HEK293 (cell line): Measurements from ENCODE around the gene BBIP1.
A peak's percentile ranks its signal among the peaks of the same experiment; 100 is the strongest.

Source experiments
- CTCF ChIP-seq: fragments of 450-650 bp; formaldehyde crosslinking; IDR thresholded peaks from 2 replicates; pipeline ENCODE4 v1.5.1; 2016; ENCODE audit warnings: missing biosample characterization, missing genetic modification characterization
- FEZF1 ChIP-seq: fragments of 450-650 bp; formaldehyde crosslinking; IDR thresholded peaks from 2 replicates; pipeline ENCODE4 v1.5.1; 2016; ENCODE audit warnings: missing biosample characterization, missing genetic modification characterization
- GLI4 ChIP-seq: fragments of 450-650 bp; formaldehyde crosslinking; IDR thresholded peaks from 2 replicates; pipeline ENCODE4 v1.5.1; 2016; ENCODE audit warnings: missing biosample characterization, missing genetic modification characterization
- HIC1 ChIP-seq: fragments of 450-650 bp; formaldehyde crosslinking; IDR thresholded peaks from 2 replicates; pipeline ENCODE4 v1.5.1; 2016; ENCODE audit warnings: missing biosample characterization, missing genetic modification characterization
- KLF1 ChIP-seq: fragments of 450-650 bp; formaldehyde crosslinking; IDR thresholded peaks from 2 replicates; pipeline ENCODE4 v1.5.1; 2016; ENCODE audit warnings: missing biosample characterization, missing genetic modification characterization
- KLF9 ChIP-seq: fragments of 450-650 bp; formaldehyde crosslinking; IDR thresholded peaks from 2 replicates; pipeline ENCODE4 v1.5.1; 2016; ENCODE audit warnings: missing biosample characterization, missing genetic modification characterization, low read depth
- OVOL3 ChIP-seq: fragments of 450-650 bp; formaldehyde crosslinking; IDR thresholded peaks from 2 replicates; pipeline ENCODE4 v1.5.1; 2016; ENCODE audit warnings: missing biosample characterization, missing genetic modification characterization
- PRDM2 ChIP-seq: fragments of 450-650 bp; formaldehyde crosslinking; IDR thresholded peaks from 2 replicates; pipeline ENCODE4 v1.5.1; 2016; ENCODE audit warnings: missing biosample characterization, missing genetic modification characterization, borderline replicate concordance
- RBAK ChIP-seq: fragments of 450-650 bp; formaldehyde crosslinking; IDR thresholded peaks from 2 replicates; pipeline ENCODE4 v1.5.1; 2016; ENCODE audit warnings: missing biosample characterization, missing genetic modification characterization
- TRIM28 ChIP-seq: IDR thresholded peaks from 2 replicates; pipeline ENCODE4 v1.6.1; 2011; ENCODE audit warnings: low read length, control low read depth, borderline replicate concordance
- ZBTB20 ChIP-seq: fragments of 450-650 bp; formaldehyde crosslinking; IDR thresholded peaks from 2 replicates; pipeline ENCODE4 v1.5.1; 2016; ENCODE audit warnings: missing biosample characterization, missing genetic modification characterization
- ZBTB26 ChIP-seq: fragments of 450-650 bp; formaldehyde crosslinking; optimal IDR thresholded peaks from 2 replicates; pipeline ENCODE3; 2016; ENCODE audit warnings: missing biosample characterization, mild to moderate bottlenecking, missing genetic modification characterization
- ZBTB6 ChIP-seq: fragments of 450-650 bp; formaldehyde crosslinking; IDR thresholded peaks from 2 replicates; pipeline ENCODE4 v1.5.1; 2017; ENCODE audit warnings: missing biosample characterization, missing genetic modification characterization
- ZFP3 ChIP-seq: fragments of 450-650 bp; formaldehyde crosslinking; IDR thresholded peaks from 2 replicates; pipeline ENCODE4 v1.5.1; 2016; ENCODE audit warnings: low read depth, missing biosample characterization, missing genetic modification characterization
- ZFP37 ChIP-seq: fragments of 450-650 bp; formaldehyde crosslinking; IDR thresholded peaks from 2 replicates; pipeline ENCODE4 v1.5.1; 2016; ENCODE audit warnings: missing biosample characterization, missing genetic modification characterization
- ZIC2 ChIP-seq: fragments of 450-650 bp; formaldehyde crosslinking; IDR thresholded peaks from 2 replicates; pipeline ENCODE4 v1.5.1; 2016; ENCODE audit warnings: missing biosample characterization, missing genetic modification characterization
- ZNF138 ChIP-seq: fragments of 450-650 bp; formaldehyde crosslinking; IDR thresholded peaks from 2 replicates; pipeline ENCODE4 v1.5.1; 2016; ENCODE audit warnings: missing biosample characterization, missing genetic modification characterization, borderline replicate concordance
- ZNF175 ChIP-seq: fragments of 450-650 bp; formaldehyde crosslinking; IDR thresholded peaks from 2 replicates; pipeline ENCODE4 v1.5.1; 2016; ENCODE audit warnings: missing biosample characterization, missing genetic modification characterization
- ZNF19 ChIP-seq: fragments of 450-650 bp; formaldehyde crosslinking; IDR thresholded peaks from 2 replicates; pipeline ENCODE4; 2016; ENCODE audit warnings: missing biosample characterization, missing genetic modification characterization, low read depth
- ZNF391 ChIP-seq: fragments of 450-650 bp; formaldehyde crosslinking; IDR thresholded peaks from 2 replicates; pipeline ENCODE4 v1.5.1; 2016; ENCODE audit warnings: low read depth, missing biosample characterization, missing genetic modification characterization, borderline replicate concordance
- ZNF544 ChIP-seq: fragments of 450-650 bp; formaldehyde crosslinking; IDR thresholded peaks from 2 replicates; pipeline ENCODE4 v1.5.0; 2017; ENCODE audit warnings: missing biosample characterization, missing genetic modification characterization
- ZNF610 ChIP-seq: fragments of 450-650 bp; formaldehyde crosslinking; IDR thresholded peaks from 2 replicates; pipeline ENCODE4 v1.5.1; 2016; ENCODE audit warnings: missing biosample characterization, missing genetic modification characterization, borderline replicate concordance
- ZNF621 ChIP-seq: fragments of 450-650 bp; formaldehyde crosslinking; IDR thresholded peaks from 2 replicates; pipeline ENCODE4 v1.5.1; 2017; ENCODE audit warnings: missing biosample characterization, missing genetic modification characterization
- ZNF629 ChIP-seq: fragments of 450-650 bp; formaldehyde crosslinking; IDR thresholded peaks from 2 replicates; pipeline ENCODE4 v1.5.1; 2017; ENCODE audit warnings: missing biosample characterization, missing genetic modification characterization
- ZNF664 ChIP-seq: fragments of 450-650 bp; formaldehyde crosslinking; IDR thresholded peaks from 2 replicates; pipeline ENCODE4 v1.5.1; 2016; ENCODE audit warnings: missing biosample characterization, missing genetic modification characterization
- ZNF701 ChIP-seq: fragments of 450-650 bp; formaldehyde crosslinking; IDR thresholded peaks from 2 replicates; pipeline ENCODE4 v1.5.1; 2016; ENCODE audit warnings: missing biosample characterization, missing genetic modification characterization
- ZNF76 ChIP-seq: fragments of 450-650 bp; formaldehyde crosslinking; IDR thresholded peaks from 2 replicates; pipeline ENCODE4; 2016; ENCODE audit warnings: low read depth, missing biosample characterization, missing genetic modification characterization, borderline replicate concordance
- ZNF843 ChIP-seq: fragments of 450-650 bp; formaldehyde crosslinking; IDR thresholded peaks from 2 replicates; pipeline ENCODE4 v1.5.1; 2016; ENCODE audit warnings: missing biosample characterization, missing genetic modification characterization

The BBIP1 gene

GRCh38 chr10:110916554-110917346, 2.2 kb downstream of the BBIP1 start (continued):
- TF ChIP-seq ZNF138 (tag by site-specific recombination) = no peak
- peak; percentile 96 for TF ChIP-seq FEZF1 (tag by site-specific recombination)
- peak; percentile 83 for TF ChIP-seq OVOL3 (tag by site-specific recombination)
- TF ChIP-seq ZNF629 = peak; percentile 95
- TF ChIP-seq KLF1 (tag by site-specific recombination) = no peak
- TF ChIP-seq ZNF701 (tag by site-specific recombination) = no peak
- TF ChIP-seq ZNF544 (tag by site-specific recombination) = no peak
- TF ChIP-seq ZFP37 = no peak
- no peak for TF ChIP-seq RBAK (tag by site-specific recombination)
- peak; percentile 98 for TF ChIP-seq ZNF843 (tag by site-specific recombination)
- TF ChIP-seq ZNF664 (tag by site-specific recombination) = peak; percentile 84
- TF ChIP-seq HIC1 (tag by site-specific recombination) = no peak
- no peak for TF ChIP-seq GLI4 (tag by site-specific recombination)
- TF ChIP-seq ZNF19 = peak; percentile 83
- TF ChIP-seq ZNF391 (tag by site-specific recombination) = no peak; the same call in 1 of the 2 replicates
- TF ChIP-seq ZNF76 (tag by site-specific recombination) = 0 out of 2 replicates have a peak, but pooled peaks have one; percentile 36
- no peak for TF ChIP-seq KLF9 (tag by site-specific recombination)
- TF ChIP-seq PRDM2 (tag by site-specific recombination) = no peak
- TF ChIP-seq TRIM28 = peak; percentile 97
- TF ChIP-seq ZIC2 (tag by site-specific recombination) = peak; percentile 84
- TF ChIP-seq ZNF621 (tag by site-specific recombination) = no peak
- 0 out of 2 replicates have a peak, but pooled peaks have one; percentile 71 for TF ChIP-seq ZNF610 (tag by site-specific recombination)
- TF ChIP-seq CTCF (tag by site-specific recombination) = no peak
- peak; percentile 83 for TF ChIP-seq ZBTB20 (tag by site-specific recombination)
- TF ChIP-seq ZBTB26 (tag by site-specific recombination) = no peak
- peak; percentile 16; the same call in 1 of the 2 replicates for TF ChIP-seq ZBTB6 (tag by site-specific recombination)
- no peak for TF ChIP-seq ZNF175
- no peak for TF ChIP-seq ZFP3
